GM12892 (cell line): ENCODE data around the gene RBFOX1.

Source experiments
- DNase-seq: peaks from one replicate; pipeline ENCODE4 v3.0.0; 2011; ENCODE audit not compliant: insufficient read length
- FAIRE-seq: peaks from 2 replicates; lab custom pipeline; 2011; peaks lifted over from hg19 to GRCh38; lab: Jason Lieb, UNC
- POLR2A ChIP-seq: IDR thresholded peaks from 2 replicates; pipeline ENCODE4 v1.6.1; 2011; ENCODE audit warnings: low read depth, low read length, control low read depth
- POLR2AphosphoS5 ChIP-seq: IDR thresholded peaks from 2 replicates; pipeline ENCODE4 v1.6.1; 2011; ENCODE audit warnings: low read depth, low read length, control low read depth
- TAF1 ChIP-seq: IDR thresholded peaks from 2 replicates; pipeline ENCODE4 v1.6.1; 2011; ENCODE audit warnings: low read depth, mild to moderate bottlenecking, control low read depth, low read length, borderline replicate concordance

RBFOX1 gene

GRCh38 chr16:7745276-7745675, 412.6 kb downstream of the RBFOX1 start:
- FAIRE-seq (no peak), DNase-seq (no peak)
- no peak for TF ChIP-seq TAF1
- TF ChIP-seq POLR2AphosphoS5, result no peak
- no peak for TF ChIP-seq POLR2A

GRCh38 chr16:7746941-7747340, 414.3 kb downstream of the RBFOX1 start:
- FAIRE-seq (no peak), DNase-seq (no peak)
- TF ChIP-seq TAF1 (no peak), POLR2A (no peak)

- FAIRE-seq, result no peak
- DNase-seq, result no peak
- TF ChIP-seq TAF1, result no peak
- no peak for TF ChIP-seq POLR2AphosphoS5
- no peak for TF ChIP-seq POLR2A
Observed at GRCh38 chr16:7748522-7748921, 415.9 kb downstream of the RBFOX1 start.

GRCh38 chr16:7755347-7755882, 422.8 kb downstream of the RBFOX1 start:
- DNase-seq (no peak), FAIRE-seq (no peak)
- no peak for TF ChIP-seq TAF1
- no peak for TF ChIP-seq POLR2AphosphoS5
- TF ChIP-seq POLR2A, result no peak
